GM19035 (cell line): ENCODE data around the gene PXK.

ENCODE experiments used
- ATAC-seq: cut with Tn5 transposase; IDR thresholded peaks from one replicate; pipeline ENCODE4 v1.9.1; 2021; ENCODE audit not compliant: unreplicated experiment

Gene PXK

GRCh38 chr3:58379351-58380073 lies 46.8 kb downstream of the PXK start:
- no peak for ATAC-seq

- no peak for ATAC-seq
These were observed 50.8 kb downstream of the PXK start for GRCh38 chr3:58383476-58383875.

GRCh38 chr3:58383904-58384303 lies 51.2 kb downstream of the PXK start:
- ATAC-seq = no peak

- no peak for ATAC-seq
These were observed 51.8 kb downstream of the PXK start for GRCh38 chr3:58384381-58385090.

GRCh38 chr3:58386626-58387365 lies 54.1 kb downstream of the PXK start:
- ATAC-seq = no peak

- no peak for ATAC-seq
These were observed 55.2 kb downstream of the PXK start for GRCh38 chr3:58387650-58388546.

GRCh38 chr3:58388550-58389091 lies 55.9 kb downstream of the PXK start:
- no peak for ATAC-seq

- ATAC-seq = no peak
These were observed 58.6 kb downstream of the PXK start for GRCh38 chr3:58391156-58391865.

GRCh38 chr3:58392181-58392580 lies 59.5 kb downstream of the PXK start:
- no peak for ATAC-seq

- no peak for ATAC-seq
These were observed 61.6 kb downstream of the PXK start for GRCh38 chr3:58394339-58394738.

GRCh38 chr3:58398669-58399333 lies 66.1 kb downstream of the PXK start:
- ATAC-seq = no peak

GRCh38 chr3:58403513-58404109 lies 70.9 kb downstream of the PXK start:
- ATAC-seq = no peak

GRCh38 chr3:58404396-58404795 lies 71.7 kb downstream of the PXK start:
- ATAC-seq = no peak

- no peak for ATAC-seq
These were observed 76.2 kb downstream of the PXK start for GRCh38 chr3:58408906-58409305.

GRCh38 chr3:58409663-58410062 lies 77.0 kb downstream of the PXK start:
- no peak for ATAC-seq

GRCh38 chr3:58411036-58411435 lies 78.3 kb downstream of the PXK start:
- no peak for ATAC-seq

GRCh38 chr3:58411851-58412830 lies 79.4 kb downstream of the PXK start:
- ATAC-seq = no peak
